Posterior vena cava (tissue), 2 donors: Measurements from ENCODE around the gene ARMCX6. TPM values are rescaled to one million over a fixed set of nuclear protein-coding genes. Genes with fewer than 3 reads are reported as not detected.

Source experiments
- total RNA-seq, 2 donors: library from RNA; stranded (reverse); fragmentation: NEBNext Ultra II Directional; extraction: Animal tissue kit (Norgen Biotek cat#: 25700); gene quantifications; one replicate each; pipeline ENCODE4 v1.2.1, GENCODE V29; 2021
- donor health status: DM: yes; HTN: yes; CAD: no.
- donor health status: DM: yes; HTN: yes; CAD: no.

Gene ARMCX6
- total RNA-seq, 2 donors from 2014 or later: 34.9 to 37.8 TPM

Other genes with a start within 250 kb of the ARMCX6 start
- 10 to 100 TPM in 1 of 2 donors, 1 to 10 TPM in 1; 5.2 to 11.5 TPM for gene BTK, start 231.8 kb downstream of the ARMCX6 start, total RNA-seq
- 100 to 1,000 TPM; 203 to 225 TPM for gene RPL36A, start 227.0 kb downstream of the ARMCX6 start, total RNA-seq
- gene GLA, start 210.1 kb downstream of the ARMCX6 start, total RNA-seq: 10 to 100 TPM; 20.1 to 24.2 TPM
- 10 to 100 TPM; 50.9 to 54.4 TPM for gene HNRNPH2, start 209.8 kb downstream of the ARMCX6 start, total RNA-seq
- gene ARMCX4, start 132.5 kb downstream of the ARMCX6 start, total RNA-seq: 10 to 100 TPM; 14.6 to 17.8 TPM
- 10 to 100 TPM; 28.8 to 34.0 TPM for gene ARMCX1, start 67.5 kb downstream of the ARMCX6 start, total RNA-seq
- 10 to 100 TPM; 58.9 to 65.1 TPM for gene ARMCX3, start 5.2 kb upstream of the ARMCX6 start, total RNA-seq
- 10 to 100 TPM; 33.0 to 41.9 TPM for gene ARMCX2, start 41.9 kb upstream of the ARMCX6 start, total RNA-seq